ENCODE data around the gene DUSP6.
A peak's percentile ranks its signal among the peaks of the same experiment; 100 is the strongest.

The DUSP6 gene

DNA sequence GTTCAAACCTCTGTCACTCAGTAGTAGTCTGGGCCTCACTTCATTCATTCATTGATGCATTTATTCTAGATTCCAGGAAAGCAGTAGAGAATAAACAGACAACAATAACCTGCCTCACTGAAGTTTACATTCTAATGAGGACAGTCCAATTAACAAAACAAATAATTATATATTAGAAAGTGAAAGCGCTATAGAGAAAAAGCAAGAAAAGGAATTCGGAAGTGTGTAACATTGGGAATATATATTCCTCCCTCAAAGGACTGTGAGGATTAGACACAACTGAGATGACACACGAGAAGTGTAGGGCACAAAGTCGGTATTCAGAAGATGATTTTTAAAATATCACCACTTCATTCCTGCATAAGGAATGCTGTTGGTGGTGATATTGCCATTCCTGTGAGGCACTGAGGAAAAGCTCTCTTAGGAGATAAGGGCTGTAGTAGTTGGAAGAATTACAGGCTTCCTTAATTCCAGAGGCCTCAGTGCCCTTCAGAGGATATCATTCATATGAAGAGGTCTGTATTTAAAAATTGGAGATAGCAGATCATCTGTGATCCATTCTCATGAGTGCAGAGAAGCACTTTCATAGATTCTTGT lies 3.9 kb upstream of the DUSP6 start:
- Histone ChIP-seq H3K18ac (ENCODE audit: low read length) (no peak overlapping the region), H3K4me3 (ENCODE audit: low read length in 2 of 2) (peak overlapping the region in 1 of 2 donors; percentile 91), H3K4ac (ENCODE audit: low read length) (no peak overlapping the region), H4K8ac (ENCODE audit: low read depth, low read length) (no peak overlapping the region), H3K27ac (replicated peaks; ENCODE audit: low read length) (no peak overlapping the region), H3K36me3 (replicated peaks in 1 of 2; ENCODE audit: control insufficient read depth in 2 of 2, insufficient read depth in 2 of 2, low read length in 2 of 2) (peaks cover 0 to 17% of the 10 kb centered on the region in 2 donors), H3K4me1 (ENCODE audit: control insufficient read depth in 2 of 2, insufficient read depth in 1 of 2, low read depth in 1 of 2, low read length in 2 of 2) (peaks cover 19 to 26% of the 10 kb centered on the region in 2 donors), H3K4me2 (ENCODE audit: insufficient read depth, low read length, poor library complexity, severe bottlenecking) (no peak overlapping the region), H3K9me3 (replicated peaks in 1 of 2; ENCODE audit: control insufficient read depth in 2 of 2, insufficient read depth in 1 of 2, low read depth in 1 of 2, low read length in 2 of 2) (no peaks in the 10 kb centered on the region), H3K14ac (ENCODE audit: low read length) (no peak overlapping the region), H3K9ac (ENCODE audit: low read depth, low read length, poor library complexity) (no peak overlapping the region), H2BK5ac (ENCODE audit: low read length) (no peak overlapping the region), H3K79me1 (ENCODE audit: low read depth, low read length) (no peaks in the 10 kb centered on the region), H2BK12ac (ENCODE audit: low read length) (no peak overlapping the region), H3K27me3 (ENCODE audit: control insufficient read depth in 3 of 3, insufficient read depth in 3 of 3, low read depth in 1 of 3, low read length in 3 of 3) (peaks cover 0 to 19% (median 0%) of the 10 kb centered on the region in 3 experiments), H2BK15ac (ENCODE audit: low read length) (no peak overlapping the region), H3K23ac (ENCODE audit: low read depth, low read length, poor library complexity) (no peak overlapping the region), H2AFZ (ENCODE audit: low read length) (no peak overlapping the region), H2AK5ac (ENCODE audit: low read depth, low read length) (no peak overlapping the region), H4K91ac (ENCODE audit: low read depth, low read length, poor library complexity) (no peak overlapping the region), H2BK120ac (ENCODE audit: low read depth, low read length) (no peak overlapping the region)
- DNase-seq (ENCODE audit: low spot score): no peak
- no CpG with 5 or more reads among the region's 4 CpGs for whole genome bisulfite sequencing, 2 donors (ENCODE audit: extremely low coverage in 2 of 2, insufficient read length in 2 of 2, insufficient replicate concordance in 1 of 2)

DNA sequence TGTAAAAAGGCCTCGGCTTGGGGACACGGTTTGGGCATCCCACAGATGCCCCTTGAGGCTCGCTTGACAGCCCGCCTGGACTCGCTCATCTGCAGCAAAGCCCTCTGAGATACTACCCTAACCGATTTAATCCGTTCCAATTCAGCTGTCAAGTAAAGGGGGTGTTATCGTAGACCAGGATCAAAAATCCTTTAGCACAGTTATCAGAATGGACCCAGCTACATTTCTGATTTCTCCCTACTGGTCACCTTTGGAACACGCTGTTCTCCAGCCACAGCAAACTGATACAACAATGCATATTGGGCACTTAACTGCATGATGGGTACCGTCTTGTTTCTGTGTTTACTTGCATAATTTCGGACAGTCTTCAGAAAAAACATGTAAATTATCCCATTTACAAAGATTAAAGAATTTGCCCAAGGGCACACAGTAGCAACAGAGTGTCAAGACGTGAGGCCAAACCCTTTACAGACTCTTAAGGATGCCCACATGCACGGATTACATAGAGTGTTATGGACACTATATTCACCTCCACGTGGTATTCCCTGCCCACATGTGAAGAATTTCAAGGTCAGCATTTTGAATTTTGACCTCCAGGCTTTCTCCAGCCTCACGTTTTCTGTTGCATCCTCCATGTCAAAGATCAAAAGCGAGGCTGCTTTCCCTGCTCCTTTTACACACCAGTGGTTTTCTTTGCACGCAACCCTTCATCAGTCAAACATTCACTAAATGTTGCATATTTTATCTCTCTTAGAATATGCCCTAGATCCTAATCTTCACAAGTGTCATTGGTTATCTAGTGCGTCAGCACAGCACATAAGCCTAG lies 3.2 kb upstream of the DUSP6 start:
- H2BK12ac ChIP-seq (ENCODE audit: low read length): no peak overlapping the region
- peaks cover 0 to 25% (median 0%) of the 10 kb centered on the region in 3 experiments for H3K27me3 ChIP-seq (ENCODE audit: control insufficient read depth in 3 of 3, insufficient read depth in 3 of 3, low read depth in 1 of 3, low read length in 3 of 3)
- H3K4me1 ChIP-seq (ENCODE audit: control insufficient read depth in 2 of 2, insufficient read depth in 1 of 2, low read depth in 1 of 2, low read length in 2 of 2): peaks cover 26% of the 10 kb centered on the region in 2 donors
- no peak overlapping the region for H4K91ac ChIP-seq (ENCODE audit: low read depth, low read length, poor library complexity)
- peaks cover 0 to 20% of the 10 kb centered on the region in 2 donors for H3K36me3 ChIP-seq (replicated peaks in 1 of 2; ENCODE audit: control insufficient read depth in 2 of 2, insufficient read depth in 2 of 2, low read length in 2 of 2)
- H3K18ac ChIP-seq (ENCODE audit: low read length): no peak overlapping the region
- peak overlapping the region in 1 of 2 donors; percentile 91 for H3K4me3 ChIP-seq (ENCODE audit: low read length in 2 of 2)
- H3K79me1 ChIP-seq (ENCODE audit: low read depth, low read length): peaks cover 4% of the 10 kb centered on the region
- H3K9ac ChIP-seq (ENCODE audit: low read depth, low read length, poor library complexity): no peak overlapping the region
- peak overlapping the region; percentile 98 for H3K4me2 ChIP-seq (ENCODE audit: insufficient read depth, low read length, poor library complexity, severe bottlenecking)
- H2BK120ac ChIP-seq (ENCODE audit: low read depth, low read length): no peak overlapping the region
- no peak overlapping the region for H2BK15ac ChIP-seq (ENCODE audit: low read length)
- no peak overlapping the region for H2BK5ac ChIP-seq (ENCODE audit: low read length)
- no peak overlapping the region for H3K23ac ChIP-seq (ENCODE audit: low read depth, low read length, poor library complexity)
- DNase-seq (ENCODE audit: low spot score): no peak
- H3K9me3 ChIP-seq (replicated peaks in 1 of 2; ENCODE audit: control insufficient read depth in 2 of 2, insufficient read depth in 1 of 2, low read depth in 1 of 2, low read length in 2 of 2): no peaks in the 10 kb centered on the region
- H2AFZ ChIP-seq (ENCODE audit: low read length): no peak overlapping the region
- WGBS, 2 donors (ENCODE audit: extremely low coverage in 2 of 2, insufficient read length in 2 of 2, insufficient replicate concordance in 1 of 2): no CpG with 5 or more reads among the region's 18 CpGs
- H3K4ac ChIP-seq (ENCODE audit: low read length): no peak overlapping the region
- H3K27ac ChIP-seq (replicated peaks; ENCODE audit: low read length): no peak overlapping the region
- no peak overlapping the region for H2AK5ac ChIP-seq (ENCODE audit: low read depth, low read length)
- H3K14ac ChIP-seq (ENCODE audit: low read length): no peak overlapping the region
- no peak overlapping the region for H4K8ac ChIP-seq (ENCODE audit: low read depth, low read length)

DNA sequence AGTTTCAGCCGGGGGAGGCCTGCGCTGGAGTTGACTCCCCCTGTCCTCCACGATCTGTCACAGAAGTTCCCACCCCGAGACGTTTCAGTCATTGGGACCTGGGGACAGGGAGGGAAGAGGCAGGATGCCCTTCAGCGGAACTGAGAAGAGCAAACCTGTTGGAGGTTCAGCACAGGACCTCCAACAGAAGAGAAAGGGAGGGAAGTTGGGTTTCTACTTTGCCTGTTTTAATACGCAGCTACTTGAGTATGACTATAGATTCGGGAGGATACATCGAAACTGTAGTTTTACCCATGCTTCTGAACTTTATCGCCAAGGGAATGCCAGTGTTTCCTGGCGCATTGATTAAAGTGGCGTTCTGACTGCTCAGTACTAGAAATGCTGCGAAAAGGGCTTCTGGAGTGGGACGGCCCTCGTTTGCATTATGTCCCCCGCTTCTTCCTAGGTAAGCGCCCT lies 2.3 kb upstream of the DUSP6 start:
- Histone ChIP-seq H3K18ac (ENCODE audit: low read length) (peak overlapping the region; percentile 68), H2AFZ (ENCODE audit: low read length) (peak overlapping the region; percentile 91), H3K4me2 (ENCODE audit: insufficient read depth, low read length, poor library complexity, severe bottlenecking) (peak overlapping the region; percentile 98), H3K23ac (ENCODE audit: low read depth, low read length, poor library complexity) (peak overlapping the region; percentile 94), H2BK120ac (ENCODE audit: low read depth, low read length) (no peak overlapping the region), H2AK5ac (ENCODE audit: low read depth, low read length) (peak overlapping the region; percentile 22), H3K9ac (ENCODE audit: low read depth, low read length, poor library complexity) (no peak overlapping the region), H4K91ac (ENCODE audit: low read depth, low read length, poor library complexity) (no peak overlapping the region), H3K4me1 (ENCODE audit: control insufficient read depth in 2 of 2, insufficient read depth in 1 of 2, low read depth in 1 of 2, low read length in 2 of 2) (peaks cover 23 to 31% of the 10 kb centered on the region in 2 donors), H3K27ac (replicated peaks; ENCODE audit: low read length) (no peak overlapping the region), H3K27me3 (ENCODE audit: control insufficient read depth in 3 of 3, insufficient read depth in 3 of 3, low read depth in 1 of 3, low read length in 3 of 3) (peaks cover 0 to 26% (median 0%) of the 10 kb centered on the region in 3 experiments), H2BK15ac (ENCODE audit: low read length) (peak overlapping the region; percentile 51), H2BK12ac (ENCODE audit: low read length) (no peak overlapping the region), H3K14ac (ENCODE audit: low read length) (no peak overlapping the region), H4K8ac (ENCODE audit: low read depth, low read length) (no peak overlapping the region), H2BK5ac (ENCODE audit: low read length) (no peak overlapping the region), H3K36me3 (replicated peaks in 1 of 2; ENCODE audit: control insufficient read depth in 2 of 2, insufficient read depth in 2 of 2, low read length in 2 of 2) (peaks cover 0 to 28% of the 10 kb centered on the region in 2 donors), H3K9me3 (replicated peaks in 1 of 2; ENCODE audit: control insufficient read depth in 2 of 2, insufficient read depth in 1 of 2, low read depth in 1 of 2, low read length in 2 of 2) (no peaks in the 10 kb centered on the region), H3K4me3 (ENCODE audit: low read length in 2 of 2) (peak overlapping the region; percentile 82 to 91), H3K4ac (ENCODE audit: low read length) (no peak overlapping the region), H3K79me1 (ENCODE audit: low read depth, low read length) (peaks cover 4% of the 10 kb centered on the region)
- DNase-seq (ENCODE audit: low spot score): no peak
- WGBS, 2 donors (ENCODE audit: extremely low coverage in 2 of 2, insufficient read length in 2 of 2, insufficient replicate concordance in 1 of 2): no CpG with 5 or more reads among the region's 17 CpGs
